Urothelium cell line (cell line): ENCODE results near the gene BACE1-AS.
A peak's percentile ranks its signal among the peaks of the same experiment; 100 is the strongest.
"Not testable (repeated sequence)": the region's sequence is repeated elsewhere in the genome, so short reads cannot be mapped to it uniquely, and the experiment has no call there.

Source experiments
- DNase-seq: peaks from one replicate; pipeline ENCODE4 v3.0.0; 2011; ENCODE audit warnings: low spot score, mixed read lengths
- FAIRE-seq: peaks from 2 replicates; lab custom pipeline; 2011; peaks lifted over from hg19 to GRCh38; lab: Jason Lieb, UNC

BACE1-AS gene

DNA sequence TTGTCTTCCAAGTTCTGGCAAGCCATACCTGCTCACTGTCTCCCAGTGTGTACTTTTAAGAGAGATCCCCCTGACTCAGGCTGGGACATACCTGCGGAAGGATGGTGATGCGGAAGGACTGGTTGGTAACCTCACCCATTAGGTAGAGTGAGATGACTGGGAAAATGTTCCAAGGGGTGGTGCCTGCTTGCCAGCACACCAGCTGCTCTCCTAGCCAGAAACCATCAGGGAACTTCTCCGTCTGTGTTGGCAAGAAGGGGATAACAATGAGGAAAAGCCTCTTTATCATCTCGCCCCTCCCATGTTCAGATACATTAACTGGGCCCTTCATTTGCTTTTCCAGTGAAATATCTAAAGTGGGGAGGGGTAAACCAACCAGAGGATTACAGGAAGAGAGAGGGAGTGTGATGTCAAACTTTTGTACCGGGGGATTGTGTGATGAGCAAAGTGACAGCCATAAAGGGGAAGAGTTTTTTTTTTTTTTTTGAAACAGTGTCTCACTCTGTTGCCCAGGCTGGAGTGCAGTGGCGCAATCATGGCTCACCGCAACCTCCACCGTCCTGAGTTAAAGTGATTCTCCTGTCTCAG is at the start of gene BACE1-AS:
Gene BACE1-AS (plus strand): TSS at position 538 of the 588 bp plus-strand sequence.
- FAIRE-seq: no peak
- no peak for DNase-seq

DNA sequence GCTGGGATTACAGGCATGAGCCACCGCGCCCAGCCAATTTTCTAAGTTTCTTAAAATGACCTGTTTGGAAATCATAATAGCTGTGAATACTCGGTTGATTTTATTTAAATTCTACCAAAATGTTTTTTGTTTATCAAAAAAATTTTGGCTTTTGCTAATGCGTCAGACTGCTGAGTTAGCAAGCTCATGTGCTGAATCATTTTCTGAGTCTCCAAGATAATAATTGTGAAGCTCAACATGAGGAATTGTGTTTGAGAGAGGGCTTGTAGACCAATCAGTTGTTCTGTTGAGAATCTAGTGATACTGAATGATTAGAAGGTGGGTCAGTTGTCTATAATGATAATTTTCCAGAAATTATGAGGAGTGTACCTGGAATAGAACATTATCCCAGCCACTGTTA is 42.8 kb upstream of the BACE1-AS start:
- DNase-seq: no peak
- no peak for FAIRE-seq

DNA sequence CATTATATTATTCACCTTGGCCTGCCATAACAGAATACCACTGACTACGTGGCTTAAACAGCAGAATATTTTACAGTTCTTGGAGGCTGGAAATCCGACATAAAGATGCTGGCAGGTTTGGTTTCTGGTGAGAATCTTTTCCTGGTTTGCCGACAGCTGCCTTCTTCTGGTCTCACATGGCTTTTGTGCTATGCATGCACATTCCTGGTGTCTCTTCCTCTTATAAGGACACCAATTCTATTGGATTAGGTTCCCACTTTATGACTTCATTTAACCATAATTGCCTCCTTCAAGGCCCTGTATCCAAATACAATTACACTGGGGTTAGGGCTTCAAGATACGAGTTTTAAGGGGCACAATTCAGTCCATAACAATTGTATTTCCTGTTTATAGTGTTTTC is 41.6 kb upstream of the BACE1-AS start:
- FAIRE-seq (no peak), DNase-seq (no peak)

DNA sequence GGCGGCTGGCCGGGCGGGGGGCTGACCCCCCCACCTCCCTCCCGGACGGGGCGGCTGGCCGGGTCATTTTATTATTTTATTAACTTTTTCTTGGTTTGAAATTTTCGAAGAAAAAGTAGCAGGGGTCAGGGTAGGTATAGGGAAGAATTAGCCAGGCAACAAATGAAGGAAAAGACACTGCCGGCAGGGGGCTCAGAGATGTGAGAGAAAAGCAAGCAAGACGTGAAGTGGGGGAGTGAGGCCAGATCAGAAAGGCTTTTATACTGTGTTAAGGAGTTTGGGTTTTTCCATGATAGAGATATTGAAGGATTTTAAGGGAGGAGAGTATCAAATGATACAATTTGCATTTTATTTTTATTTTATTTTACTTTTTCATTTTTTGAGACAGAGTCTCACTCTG is 39.6 kb upstream of the BACE1-AS start:
- no peak for FAIRE-seq

DNA sequence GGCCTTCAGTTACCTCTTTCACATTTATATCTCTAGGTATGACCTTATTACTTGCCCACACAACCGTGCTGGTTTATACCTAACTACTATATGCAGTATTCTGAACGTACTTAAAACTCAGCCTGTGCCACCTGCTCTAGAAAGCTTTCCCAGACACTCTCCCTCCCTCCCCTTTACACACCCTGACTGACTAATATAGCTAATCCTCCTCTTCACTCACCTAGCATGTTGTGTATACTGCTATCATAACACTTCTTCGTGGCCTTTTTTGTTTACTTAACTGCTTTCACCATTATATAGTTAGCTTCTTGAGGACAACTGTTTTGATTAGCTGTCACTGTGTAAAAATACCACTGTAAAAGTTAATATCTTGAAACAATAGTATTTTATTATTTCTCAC is 35.2 kb upstream of the BACE1-AS start:
- no peak for FAIRE-seq
- no peak for DNase-seq

More for the DNA sequence above, 39.6 kb upstream of the BACE1-AS start:
- DNase-seq: no peak

DNA sequence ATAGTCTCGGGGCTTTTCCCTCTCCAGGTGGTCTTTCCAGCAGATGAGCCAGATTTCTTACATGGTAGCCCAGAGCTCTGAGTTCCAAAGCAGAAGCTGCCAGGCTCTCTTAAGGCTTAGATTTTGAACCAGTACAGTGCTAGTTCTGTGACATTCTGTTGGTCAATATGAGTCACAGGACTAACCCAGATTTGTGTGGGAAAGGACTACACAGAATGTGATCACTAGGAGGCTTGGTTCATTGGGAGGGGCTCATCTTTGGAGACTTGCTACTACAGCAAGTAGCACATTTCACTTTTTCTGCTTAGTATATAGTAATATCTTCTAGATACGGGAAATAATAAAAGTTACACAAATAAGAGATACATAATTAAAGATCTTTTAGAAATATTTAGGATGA is 34.6 kb upstream of the BACE1-AS start:
- DNase-seq (no peak), FAIRE-seq (no peak)

DNA sequence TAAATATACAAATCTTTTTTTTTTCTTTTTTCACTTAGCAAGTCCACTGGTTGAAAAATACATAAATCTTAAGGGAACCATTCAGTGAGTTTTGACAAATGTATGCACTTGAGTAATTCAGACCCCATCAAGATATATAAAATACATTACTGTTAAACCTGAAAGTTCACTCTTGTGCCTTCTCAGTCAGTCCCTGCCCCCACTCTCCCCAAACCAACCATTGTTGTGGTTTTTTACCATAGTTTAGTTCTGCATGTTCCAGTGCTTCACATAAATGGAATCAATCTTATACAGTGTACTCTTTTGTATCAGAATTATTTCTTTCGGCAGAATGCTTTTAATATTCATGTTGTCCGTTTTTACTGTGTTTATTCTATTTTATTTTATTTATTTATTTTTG is 32.6 kb upstream of the BACE1-AS start:
- no peak for FAIRE-seq
- DNase-seq: no peak

DNA sequence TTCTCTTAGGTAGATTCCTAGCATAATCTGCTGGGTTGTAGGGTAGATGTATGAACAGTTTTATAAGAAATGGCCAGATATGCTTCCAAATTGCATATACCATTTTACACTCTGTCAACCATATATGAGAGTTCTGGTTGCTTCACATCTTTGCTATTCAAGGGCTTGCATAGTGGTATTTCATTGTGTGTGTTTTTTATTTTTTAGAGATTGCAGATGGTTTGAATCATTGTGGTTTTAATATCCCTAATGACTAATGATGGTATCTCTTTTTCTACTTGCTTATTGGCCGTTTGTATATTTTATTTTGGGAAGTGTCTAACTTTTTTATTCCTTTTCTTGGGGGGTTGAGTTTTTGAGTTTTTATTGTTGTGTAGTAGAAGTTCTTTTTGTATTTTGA is 31.7 kb upstream of the BACE1-AS start:
- FAIRE-seq (no peak), DNase-seq (no peak)

DNA sequence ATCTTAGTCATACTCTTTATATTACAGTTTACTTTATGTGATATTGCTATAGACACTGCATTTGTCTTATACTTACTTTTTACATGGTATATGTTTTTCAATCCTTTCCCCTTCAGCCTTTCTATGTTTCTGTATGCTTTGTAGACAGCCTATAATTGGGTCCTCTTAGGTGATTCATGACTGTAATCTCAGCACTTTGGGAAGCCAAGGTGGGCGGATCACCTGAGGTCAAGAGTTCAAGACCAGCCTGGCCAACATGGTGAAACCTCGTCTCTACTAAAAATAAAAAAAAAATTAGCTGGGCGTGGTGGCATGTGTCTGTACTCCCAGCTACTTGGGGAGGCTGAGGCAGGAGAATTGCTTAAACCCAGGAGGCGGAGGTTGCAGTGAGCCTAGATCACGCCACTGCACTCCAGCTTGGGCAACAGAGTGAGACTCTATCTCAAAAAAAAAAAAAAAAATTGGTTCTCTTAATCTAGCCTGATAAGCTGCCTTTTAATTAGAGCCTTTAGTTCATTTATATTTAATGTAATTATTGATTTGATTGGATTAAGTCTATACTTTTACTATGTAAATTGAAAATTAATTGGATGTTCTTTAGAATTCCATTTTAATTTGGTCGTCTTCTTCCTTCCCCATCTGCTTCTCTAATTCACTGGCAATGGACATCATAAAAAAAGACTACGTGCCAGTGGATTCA is 26.4 kb upstream of the BACE1-AS start:
- not testable (repeated sequence) for FAIRE-seq, DNase-seq

DNA sequence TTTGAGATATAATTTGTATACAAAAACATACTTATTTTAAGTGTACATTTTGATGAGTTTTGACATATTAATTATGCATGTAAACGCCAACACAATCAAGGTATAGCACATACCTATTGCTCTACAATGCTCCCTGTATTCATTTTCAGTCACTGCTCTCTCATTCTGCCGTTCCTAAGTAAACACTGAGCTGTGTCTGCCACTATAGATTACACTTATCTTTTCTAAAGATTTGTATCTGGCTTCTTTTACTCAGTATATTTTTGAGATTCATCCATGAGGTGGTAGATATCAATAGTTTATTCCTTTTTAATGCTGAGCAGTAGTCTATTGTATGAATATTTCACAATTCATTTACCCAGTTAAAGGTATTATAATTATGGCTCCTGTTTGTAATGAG is 25.4 kb upstream of the BACE1-AS start:
- FAIRE-seq (no peak), DNase-seq (no peak)

DNA sequence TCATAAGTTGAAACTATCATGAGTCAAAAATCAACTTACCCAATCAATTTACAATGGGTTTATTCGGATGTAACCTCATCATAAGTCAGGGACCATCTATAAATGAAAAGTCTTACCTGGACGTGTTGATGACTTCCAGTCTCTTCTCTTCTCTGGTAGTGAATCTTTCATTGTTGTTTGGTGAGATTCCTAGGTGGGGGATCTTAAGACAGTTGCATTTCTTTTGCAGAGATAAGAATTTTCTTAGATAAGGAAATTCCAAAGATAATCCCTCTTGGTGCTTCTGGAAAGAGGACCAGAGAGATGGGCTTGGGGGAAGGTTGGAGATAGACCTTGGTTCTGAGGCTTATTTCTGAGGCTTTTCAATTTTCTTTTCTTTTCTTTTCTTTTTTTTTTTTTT is 21.3 kb upstream of the BACE1-AS start:
- DNase-seq (no peak), FAIRE-seq (no peak)

DNA sequence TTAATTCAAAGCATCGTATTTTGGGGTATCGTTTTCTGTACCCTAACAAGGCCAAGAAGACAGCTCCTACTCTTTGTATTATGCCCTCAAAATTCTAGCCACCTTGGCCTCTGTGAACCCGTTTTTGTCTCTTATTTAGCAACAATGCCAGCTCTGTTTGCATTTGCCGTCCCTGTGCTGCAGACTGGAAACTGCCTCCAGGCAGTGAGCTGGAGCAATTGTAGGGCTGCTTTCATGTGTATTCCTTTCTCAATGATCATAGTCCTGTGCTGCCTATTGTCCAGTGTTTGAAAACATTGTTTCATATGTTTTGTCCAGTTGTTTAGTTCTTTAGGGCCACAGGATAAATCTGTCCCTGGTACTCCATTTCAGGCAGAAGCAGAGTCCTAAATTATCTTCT is 19.9 kb upstream of the BACE1-AS start:
- FAIRE-seq (no peak), DNase-seq (no peak)

DNA sequence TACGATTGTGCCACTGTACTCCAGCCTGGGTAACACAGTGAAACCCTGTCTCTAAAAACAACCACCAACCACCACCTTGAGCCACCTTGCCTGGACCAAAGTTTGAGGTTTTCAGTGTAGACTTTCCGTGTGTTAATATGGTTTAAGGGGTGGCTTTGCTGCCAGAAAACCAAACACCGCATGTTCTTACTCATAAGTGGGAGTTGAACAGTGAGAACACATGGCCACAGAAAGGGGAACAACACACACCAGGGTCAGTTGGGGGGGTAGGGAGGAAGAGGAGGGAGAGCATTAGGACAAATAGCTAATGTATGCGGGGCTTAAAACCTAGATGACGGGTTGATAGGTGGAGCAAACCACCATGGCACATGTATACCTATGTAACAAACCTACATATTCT is 19.0 kb upstream of the BACE1-AS start:
- not testable (repeated sequence) for DNase-seq, FAIRE-seq

DNA sequence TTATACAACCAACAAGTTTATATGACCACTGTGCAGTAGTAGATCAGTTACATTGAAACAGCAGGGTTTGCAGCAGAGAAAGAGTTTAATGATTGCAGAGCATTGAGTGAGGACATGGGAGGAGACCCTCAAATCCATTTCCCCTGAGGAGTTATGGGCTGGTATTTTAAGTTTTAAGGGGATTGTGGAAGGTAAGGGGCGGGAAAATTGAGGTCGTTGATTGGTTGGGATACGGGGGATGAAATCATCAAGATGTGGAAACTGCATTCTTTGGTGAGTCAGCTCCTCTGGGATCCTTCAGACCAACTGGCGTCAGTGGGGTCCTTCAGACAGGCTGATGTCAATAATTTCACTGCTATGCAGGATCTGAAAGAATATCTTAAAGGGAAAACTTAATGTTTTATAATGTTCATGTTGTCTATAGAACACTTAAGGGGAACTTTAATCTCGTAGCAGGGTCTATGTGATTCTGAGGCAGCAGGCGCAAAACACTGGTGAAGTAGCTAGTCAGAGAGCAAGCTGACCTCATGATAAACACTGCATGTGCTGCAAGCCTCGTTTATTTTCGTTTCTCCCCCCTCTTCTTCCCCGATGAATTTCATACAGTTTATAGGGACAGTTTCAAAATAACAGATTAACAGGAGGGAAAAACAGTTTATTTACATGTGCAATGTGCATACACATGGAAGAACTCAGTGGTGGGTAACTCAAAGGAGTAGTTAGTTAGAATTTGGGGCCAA is 17.4 kb upstream of the BACE1-AS start:
- FAIRE-seq (no peak), DNase-seq (peak; percentile 69)

DNA sequence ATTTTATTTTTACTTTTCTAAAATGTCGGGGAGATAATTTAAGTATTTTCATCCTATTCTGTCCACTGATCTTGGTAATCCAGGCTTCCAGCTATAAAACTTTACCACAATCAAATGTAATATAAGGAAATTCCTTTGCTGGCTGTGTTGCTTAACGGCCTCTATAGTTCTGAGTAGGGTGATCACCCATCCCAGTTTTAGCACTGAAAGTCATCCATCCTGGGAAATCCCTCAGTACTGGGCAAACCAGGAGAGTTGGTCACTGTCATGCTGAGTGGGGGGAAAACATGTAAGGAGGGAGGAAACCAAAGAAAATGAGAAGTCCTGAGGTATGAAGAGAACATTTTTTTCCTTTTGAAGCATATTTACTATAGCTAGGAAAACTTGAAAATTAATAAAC is 12.8 kb upstream of the BACE1-AS start:
- DNase-seq (no peak), FAIRE-seq (no peak)

DNA sequence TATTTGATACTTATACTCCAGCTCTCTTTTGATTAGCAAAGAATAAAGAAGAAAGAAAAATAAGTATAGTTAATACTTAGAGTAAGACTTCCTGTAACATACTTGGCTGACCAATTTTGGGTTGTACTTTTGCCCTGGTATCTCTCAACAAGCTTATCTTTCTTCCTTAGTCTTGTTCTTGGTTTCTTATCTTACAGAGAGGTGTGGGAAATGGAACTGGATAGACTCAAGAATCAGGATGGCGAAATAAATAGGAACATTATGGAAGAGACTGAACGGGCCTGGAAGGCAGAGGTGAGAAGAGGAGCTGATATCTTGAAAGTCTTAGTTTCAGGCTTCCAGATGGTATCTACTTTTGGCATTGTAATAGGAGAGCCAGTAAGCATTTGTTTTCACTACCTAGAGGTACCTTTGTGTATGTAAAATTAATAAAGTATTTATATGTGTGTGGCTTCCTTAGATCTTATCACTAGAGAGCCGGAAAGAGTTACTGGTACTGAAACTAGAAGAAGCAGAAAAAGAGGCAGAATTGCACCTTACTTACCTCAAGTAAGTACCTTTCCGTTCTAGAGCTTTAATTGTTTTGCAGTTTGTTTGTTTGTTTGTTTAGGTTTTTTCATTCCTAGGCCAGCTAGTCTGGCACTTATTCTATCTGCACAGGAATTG is 11.3 kb upstream of the BACE1-AS start:
- no peak for FAIRE-seq
- DNase-seq: no peak

DNA sequence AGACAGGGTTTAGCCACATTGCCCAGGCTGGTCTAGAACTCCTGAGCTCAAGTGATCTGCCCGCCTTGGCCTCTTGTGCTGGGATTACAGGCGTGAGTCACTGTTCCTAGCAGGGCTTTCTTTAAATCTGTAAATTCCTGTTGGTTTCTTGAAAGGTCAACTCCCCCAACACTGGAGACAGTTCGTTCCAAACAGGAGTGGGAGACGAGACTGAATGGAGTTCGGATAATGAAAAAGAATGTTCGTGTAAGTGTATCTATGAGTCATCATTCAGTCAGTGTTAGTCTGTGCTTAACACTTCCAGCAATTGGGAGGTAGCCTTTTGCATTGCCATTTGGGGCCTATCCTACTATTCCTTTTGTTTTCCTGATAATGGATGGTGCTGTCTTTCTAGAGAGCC is 10.0 kb upstream of the BACE1-AS start:
- FAIRE-seq (no peak), DNase-seq (peak; percentile 63)

DNA sequence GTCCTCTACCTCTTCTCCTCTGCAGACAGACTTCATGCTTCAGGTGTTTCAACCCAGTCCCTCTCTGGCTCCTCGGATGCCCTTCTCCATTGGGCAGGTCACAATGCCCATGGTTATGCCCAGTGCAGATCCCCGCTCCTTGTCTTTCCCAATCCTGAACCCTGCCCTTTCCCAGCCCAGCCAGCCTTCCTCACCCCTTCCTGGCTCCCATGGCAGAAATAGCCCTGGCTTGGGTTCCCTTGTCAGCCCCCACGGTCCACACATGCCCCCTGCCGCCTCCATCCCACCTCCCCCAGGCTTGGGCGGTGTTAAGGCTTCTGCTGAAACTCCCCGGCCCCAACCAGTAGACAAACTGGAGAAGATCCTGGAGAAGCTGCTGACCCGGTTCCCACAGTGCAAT is 9.3 kb upstream of the BACE1-AS start:
- FAIRE-seq (no peak), DNase-seq (no peak)

DNA sequence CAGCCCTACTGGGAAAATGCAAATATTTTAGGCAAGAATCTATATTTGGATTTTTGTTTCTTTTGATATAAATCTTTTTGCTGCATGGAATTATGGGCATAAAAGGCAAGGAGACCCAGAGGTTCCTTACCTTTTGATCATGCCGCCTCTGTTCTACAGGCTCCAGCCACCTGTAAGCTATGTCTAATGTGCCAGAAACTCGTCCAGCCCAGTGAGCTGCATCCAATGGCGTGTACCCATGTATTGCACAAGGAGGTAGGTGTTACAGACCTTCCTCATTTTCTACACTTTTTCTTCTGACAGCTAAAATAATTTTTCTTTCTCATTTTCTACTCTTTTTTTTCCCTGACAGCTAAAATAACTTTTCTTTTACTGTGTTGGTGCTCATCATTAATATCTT is 8.2 kb upstream of the BACE1-AS start:
- DNase-seq: no peak

DNA sequence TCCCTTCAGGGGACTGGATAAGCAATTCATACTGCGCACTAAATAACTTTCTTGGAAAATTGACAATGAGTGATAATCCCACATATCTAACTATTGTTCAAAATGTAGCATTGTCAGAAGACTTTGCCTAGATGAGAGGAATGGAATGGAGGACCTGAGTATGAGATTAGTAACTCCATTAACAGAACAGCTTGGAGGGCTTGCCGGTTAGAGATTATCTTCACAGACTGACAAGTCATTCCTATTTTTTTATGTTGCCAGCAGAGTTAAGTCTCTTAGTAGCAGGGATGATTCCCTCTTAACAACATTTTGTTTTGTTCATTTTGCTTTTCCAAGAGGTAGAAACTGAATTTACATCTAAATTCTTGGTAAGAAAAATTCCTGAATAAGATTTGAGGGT is 7.1 kb upstream of the BACE1-AS start:
- DNase-seq: no peak
- FAIRE-seq: no peak

More for the DNA sequence above, 8.2 kb upstream of the BACE1-AS start:
- no peak for FAIRE-seq

DNA sequence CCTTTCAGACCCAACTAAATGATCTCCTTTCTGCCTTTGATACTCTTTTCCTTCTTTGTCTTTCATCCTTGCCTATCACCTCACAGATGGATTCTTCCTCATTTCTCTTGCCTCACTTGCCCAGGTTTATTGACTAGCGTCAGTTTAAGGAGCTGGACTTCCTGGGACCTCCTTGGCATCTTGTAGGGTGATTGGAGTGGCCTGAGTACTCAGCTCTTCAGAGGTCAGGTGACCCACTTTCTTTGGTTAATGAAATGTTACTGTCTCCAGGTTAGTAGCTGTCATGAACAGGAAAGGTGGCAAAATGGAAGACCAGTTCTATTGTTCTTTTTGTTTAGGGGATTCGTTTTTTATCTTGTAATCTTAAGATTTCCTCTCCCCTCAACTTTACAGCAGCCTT is 4.6 kb upstream of the BACE1-AS start:
- DNase-seq (no peak), FAIRE-seq (no peak)

DNA sequence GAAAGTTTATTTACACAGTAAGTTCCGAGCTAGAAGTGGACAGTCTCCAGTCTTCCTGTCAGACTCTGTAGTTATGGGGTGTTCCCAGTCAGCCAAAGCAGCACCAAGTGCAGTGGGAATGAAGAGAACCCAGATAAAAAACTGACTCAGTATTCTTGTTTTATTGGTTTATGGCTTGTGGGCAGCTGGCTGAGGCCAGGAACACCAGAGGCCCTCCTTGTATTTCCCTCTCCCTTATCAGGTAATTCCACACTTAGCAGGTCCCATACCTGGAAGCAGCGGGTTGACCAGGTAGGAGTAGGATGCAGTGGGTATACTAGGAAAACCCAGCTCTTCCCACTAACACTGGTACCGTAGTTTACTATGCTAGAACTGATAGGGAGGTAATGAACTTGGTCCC is 3.5 kb upstream of the BACE1-AS start:
- DNase-seq: no peak
- FAIRE-seq: no peak
